Vagina (tissue), 2 donors: ENCODE data around the gene GRK3. TPM values are rescaled to one million over a fixed set of nuclear protein-coding genes. Genes with fewer than 3 reads are reported as not detected.
"Not testable (repeated sequence)": the region's sequence is repeated elsewhere in the genome, so short reads cannot be mapped to it uniquely, and the experiment has no call there.

Source experiments
- DNase-seq, 2 donors: peaks; one replicate each; pipeline ENCODE4 v3.0.0-alpha.2; 2017; ENCODE audit errors: extremely low spot score in 2 of 2
- H3K27ac ChIP-seq: fragments of 200-600 bp; sonication (generic); one replicate; pipeline ENCODE4 v1.5.1; 2019
- H3K27me3 ChIP-seq: fragments of 200-600 bp; sonication (generic); one replicate; pipeline ENCODE4 v1.5.1; 2019
- H3K36me3 ChIP-seq, 2 donors: fragments of 200-600 bp; sonication (generic); one replicate each; pipeline ENCODE4 v1.5.1; 2017 to 2019
- H3K4me1 ChIP-seq: fragments of 200-600 bp; sonication (generic); one replicate; pipeline ENCODE4 v1.5.1; 2019
- H3K4me3 ChIP-seq, 2 donors: fragments of 200-600 bp; sonication (generic); 1 replicate in 1 of 2; 2 replicates in 1 of 2; pipeline ENCODE4 v1.5.1; 2016 to 2019
- H3K9me3 ChIP-seq: fragments of 200-600 bp; sonication (generic); one replicate; pipeline ENCODE4 v1.5.1; 2019
- POLR2A ChIP-seq, 2 donors: fragments of 450-650 bp; IDR thresholded peaks; one replicate each; pipeline ENCODE4 v1.6.1; 2017; ENCODE audit warnings: antibody characterized with exemption in 2 of 2, mild to moderate bottlenecking in 2 of 2, moderate library complexity in 2 of 2
- POLR2AphosphoS5 ChIP-seq, 2 donors: sonication (generic); formaldehyde crosslinking; IDR thresholded peaks; one replicate each; pipeline ENCODE4 v1.9.0; 2017; ENCODE audit warnings: antibody characterized with exemption in 2 of 2, mild to moderate bottlenecking in 2 of 2, low read depth in 1 of 2; ENCODE audit not compliant: insufficient read depth in 1 of 2
- intact Hi-C: fragments of 100-400 bp; cut with DNase I; formaldehyde crosslinking; loops from one replicate; pipeline ENCODE4 v1.15.1; 2023
- total RNA-seq: library from RNA; depleted of rRNA; stranded (reverse); fragments of >200 nt; gene quantifications from one replicate; pipeline ENCODE4 v1.2.3, GENCODE V29; 2016
- TF ChIP-seq, protein P1 (sequence below), 3 experiments: fragments of 450-650 bp in 2 of 3; fragments of 200-600 bp in 1 of 3; sonication (generic) in 1 of 3; IDR thresholded peaks; one replicate each; pipeline ENCODE4 v1.5.1; 2017 to 2019; ENCODE audit warnings: antibody characterized with exemption in 3 of 3, mild to moderate bottlenecking in 2 of 3, moderate library complexity in 2 of 3

GRK3 gene
- total RNA-seq, 1 donor from 2014 or later = 5.6 TPM

DNA sequence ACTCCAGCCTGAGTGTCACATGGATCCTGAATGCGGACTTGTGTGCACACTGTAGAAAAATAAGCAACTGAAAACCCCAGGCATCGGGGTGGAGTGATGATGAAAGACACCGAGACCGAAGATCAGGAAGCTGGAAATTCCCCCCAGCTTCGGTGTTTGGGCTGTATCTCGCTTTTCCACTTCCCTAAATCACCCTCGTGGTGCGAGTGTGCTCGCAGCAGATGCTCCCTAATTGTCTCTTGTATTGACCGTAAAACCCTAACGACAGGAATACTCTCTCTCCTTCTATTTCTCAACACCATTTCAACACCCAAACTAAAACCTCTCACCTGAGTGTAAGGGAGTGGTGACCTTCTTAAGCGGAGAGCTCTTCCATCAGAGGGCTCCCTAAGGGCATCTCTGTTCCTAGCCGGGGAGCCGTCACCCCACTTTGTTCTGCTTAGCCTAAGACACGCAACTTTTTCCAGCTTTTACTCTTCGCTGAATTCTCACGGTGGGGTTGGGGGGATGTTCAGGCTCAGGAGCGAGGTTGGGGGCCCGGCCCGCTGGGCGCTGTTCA, 635 bp upstream of the GRK3 start:
- Histone ChIP-seq H3K9me3 (no peaks in the 10 kb centered on the region), H3K36me3 (no peaks in the 10 kb centered on the region), H3K27me3 (no peaks in the 10 kb centered on the region), H3K27ac (peak overlapping the region; percentile 73), H3K4me1 (peaks cover 13% of the 10 kb centered on the region), H3K4me3 (peak overlapping the region; percentile 81 to 86)
- DNase-seq = no peak
- TF ChIP-seq, protein P1, sequence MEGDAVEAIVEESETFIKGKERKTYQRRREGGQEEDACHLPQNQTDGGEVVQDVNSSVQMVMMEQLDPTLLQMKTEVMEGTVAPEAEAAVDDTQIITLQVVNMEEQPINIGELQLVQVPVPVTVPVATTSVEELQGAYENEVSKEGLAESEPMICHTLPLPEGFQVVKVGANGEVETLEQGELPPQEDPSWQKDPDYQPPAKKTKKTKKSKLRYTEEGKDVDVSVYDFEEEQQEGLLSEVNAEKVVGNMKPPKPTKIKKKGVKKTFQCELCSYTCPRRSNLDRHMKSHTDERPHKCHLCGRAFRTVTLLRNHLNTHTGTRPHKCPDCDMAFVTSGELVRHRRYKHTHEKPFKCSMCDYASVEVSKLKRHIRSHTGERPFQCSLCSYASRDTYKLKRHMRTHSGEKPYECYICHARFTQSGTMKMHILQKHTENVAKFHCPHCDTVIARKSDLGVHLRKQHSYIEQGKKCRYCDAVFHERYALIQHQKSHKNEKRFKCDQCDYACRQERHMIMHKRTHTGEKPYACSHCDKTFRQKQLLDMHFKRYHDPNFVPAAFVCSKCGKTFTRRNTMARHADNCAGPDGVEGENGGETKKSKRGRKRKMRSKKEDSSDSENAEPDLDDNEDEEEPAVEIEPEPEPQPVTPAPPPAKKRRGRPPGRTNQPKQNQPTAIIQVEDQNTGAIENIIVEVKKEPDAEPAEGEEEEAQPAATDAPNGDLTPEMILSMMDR (IDR thresholded peaks at IDR 0.05) = no peak
- TF ChIP-seq POLR2A (IDR thresholded peaks at IDR 0.05) = no peak
- no peak for TF ChIP-seq POLR2AphosphoS5 (IDR thresholded peaks at IDR 0.05; ENCODE audit: insufficient read depth in 1 of 2, low read depth in 1 of 2)
- intact Hi-C loops = no loop called here

DNA sequence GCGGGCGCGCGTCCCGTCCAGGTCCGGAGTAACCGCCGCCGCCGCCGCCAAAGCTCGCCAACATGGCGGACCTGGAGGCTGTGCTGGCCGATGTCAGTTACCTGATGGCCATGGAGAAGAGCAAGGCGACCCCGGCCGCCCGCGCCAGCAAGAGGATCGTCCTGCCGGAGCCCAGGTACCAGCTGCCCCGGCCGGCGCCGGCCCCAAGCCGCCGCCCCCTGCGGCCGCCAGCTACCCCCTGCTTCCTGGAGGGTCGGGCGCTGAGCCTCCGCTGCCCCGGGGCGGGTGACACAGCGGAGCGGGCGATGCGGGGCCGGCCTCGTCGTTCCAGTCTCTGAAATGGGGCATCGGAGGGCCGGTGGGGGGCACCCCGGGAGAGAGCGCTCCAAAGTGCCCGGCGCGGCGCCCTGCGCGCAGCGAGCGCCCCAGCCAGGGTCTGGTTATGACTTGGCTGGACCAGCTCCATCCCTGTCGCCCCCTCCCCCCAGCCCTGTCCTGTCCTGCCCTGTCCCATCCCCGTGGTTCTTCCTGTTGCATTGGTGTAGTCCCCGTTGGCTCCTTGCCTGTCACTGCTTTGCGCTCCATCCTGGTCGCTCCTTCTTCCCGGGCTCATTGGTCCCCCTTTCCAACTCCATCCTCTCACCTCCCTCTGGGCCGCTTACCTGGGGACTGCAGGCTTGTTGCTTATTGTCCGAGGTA, 653 bp downstream of the GRK3 start:
- Histone ChIP-seq H3K9me3 (no peaks in the 10 kb centered on the region), H3K27ac (no peak overlapping the region), H3K27me3 (no peaks in the 10 kb centered on the region), H3K4me3 (peak overlapping the region; percentile 81 to 86), H3K4me1 (peaks cover 13% of the 10 kb centered on the region), H3K36me3 (no peaks in the 10 kb centered on the region)
- TF ChIP-seq, protein P1 (IDR thresholded peaks at IDR 0.05) = no peak
- TF ChIP-seq POLR2AphosphoS5 (IDR thresholded peaks at IDR 0.05; ENCODE audit: insufficient read depth in 1 of 2, low read depth in 1 of 2) = no peak
- DNase-seq = no peak
- intact Hi-C loops = no loop called here

DNA sequence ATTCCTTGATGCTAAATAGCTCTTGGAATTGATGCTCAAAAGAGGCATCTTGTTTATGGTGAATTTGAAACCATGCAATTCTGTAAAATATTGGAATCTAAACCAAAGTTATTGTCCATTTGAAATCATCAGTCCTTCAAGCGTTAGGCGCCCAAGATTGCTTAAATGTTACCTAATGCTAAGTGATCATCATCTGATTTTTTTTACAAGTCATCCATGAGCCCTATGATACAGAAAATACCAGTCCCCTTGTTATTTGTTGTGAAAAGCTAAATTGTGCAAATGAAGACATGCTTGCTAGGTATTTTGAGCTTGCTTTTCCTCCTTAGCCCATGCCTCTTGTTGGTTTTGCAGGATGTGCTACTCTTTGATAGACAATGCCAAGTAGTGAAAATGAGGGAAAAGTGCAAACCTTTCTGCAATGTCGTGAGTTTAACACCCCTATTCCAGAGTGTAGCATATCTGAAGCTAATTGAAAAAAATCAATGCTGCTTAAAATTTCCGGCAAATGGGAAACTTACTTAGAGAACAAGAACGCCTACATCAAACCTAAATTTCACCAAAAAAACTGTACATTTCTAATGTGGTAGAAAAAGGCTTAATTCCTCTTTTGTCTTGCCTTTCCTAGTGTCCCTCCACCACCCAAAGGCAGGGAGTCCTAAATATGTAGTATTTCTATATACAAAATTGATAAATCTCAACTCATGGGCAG, 1.9 kb downstream of the GRK3 start:
- Histone ChIP-seq H3K27ac (no peak overlapping the region), H3K27me3 (no peaks in the 10 kb centered on the region), H3K4me3 (peak overlapping the region in 1 of 2 donors; percentile 2), H3K9me3 (no peaks in the 10 kb centered on the region), H3K4me1 (peaks cover 13% of the 10 kb centered on the region), H3K36me3 (no peaks in the 10 kb centered on the region)
- intact Hi-C loops = no loop called here
- no peak for TF ChIP-seq POLR2A (IDR thresholded peaks at IDR 0.05)
- TF ChIP-seq, protein P1 (IDR thresholded peaks at IDR 0.05) = no peak
- no peak for TF ChIP-seq POLR2AphosphoS5 (IDR thresholded peaks at IDR 0.05; ENCODE audit: insufficient read depth in 1 of 2, low read depth in 1 of 2)
- no peak for DNase-seq

DNA sequence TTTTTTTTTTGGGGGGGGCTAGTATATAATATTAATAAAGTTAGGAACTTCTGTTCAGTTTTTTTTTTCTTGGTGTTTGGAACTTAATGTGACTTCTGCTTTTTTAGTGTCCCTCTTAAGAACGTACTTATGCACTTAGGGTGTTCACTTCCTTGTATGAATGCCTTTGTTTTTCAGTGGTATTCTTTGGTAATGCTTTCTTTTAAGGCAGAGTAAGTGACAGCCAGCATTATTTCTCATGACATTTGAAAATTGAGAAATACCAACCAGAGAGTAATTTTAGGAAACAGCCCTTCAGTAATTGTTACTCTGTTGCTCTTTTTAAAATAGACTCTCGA, 2.4 kb downstream of the GRK3 start:
- no peak overlapping the region for H3K27ac ChIP-seq
- intact Hi-C loops = no loop called here
- peak overlapping the region in 1 of 2 donors; percentile 2 for H3K4me3 ChIP-seq
- no peaks in the 10 kb centered on the region for H3K36me3 ChIP-seq
- no peaks in the 10 kb centered on the region for H3K27me3 ChIP-seq
- DNase-seq = no peak
- peaks cover 13% of the 10 kb centered on the region for H3K4me1 ChIP-seq
- TF ChIP-seq POLR2A (IDR thresholded peaks at IDR 0.05) = no peak
- TF ChIP-seq, protein P1 (IDR thresholded peaks at IDR 0.05) = no peak
- TF ChIP-seq POLR2AphosphoS5 (IDR thresholded peaks at IDR 0.05; ENCODE audit: insufficient read depth in 1 of 2, low read depth in 1 of 2) = no peak
- no peaks in the 10 kb centered on the region for H3K9me3 ChIP-seq

DNA sequence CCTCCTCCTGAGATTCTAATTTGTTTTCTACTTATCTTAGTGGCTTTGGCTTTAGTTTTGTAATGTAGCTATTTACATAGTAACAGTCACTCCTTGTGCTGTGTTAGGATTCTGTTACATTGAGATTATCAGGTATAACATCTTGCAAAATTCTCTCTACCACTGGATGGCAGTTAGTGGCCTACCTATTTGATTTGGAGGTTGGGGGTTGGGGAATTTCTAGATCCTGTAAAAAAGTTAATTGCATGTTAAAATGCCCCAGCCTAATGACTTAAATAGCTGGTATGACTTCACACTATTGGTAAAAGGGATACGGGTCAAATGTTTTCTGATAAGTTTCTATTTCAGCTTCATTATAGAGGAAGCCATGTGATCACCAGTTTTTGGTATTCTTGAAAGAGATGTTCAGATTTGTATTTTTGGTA, 2.8 kb downstream of the GRK3 start:
- Histone ChIP-seq H3K36me3 (no peaks in the 10 kb centered on the region), H3K27me3 (no peaks in the 10 kb centered on the region), H3K4me1 (peaks cover 13% of the 10 kb centered on the region), H3K27ac (no peak overlapping the region), H3K4me3 (no peak overlapping the region), H3K9me3 (no peaks in the 10 kb centered on the region)
- no peak for TF ChIP-seq POLR2AphosphoS5 (IDR thresholded peaks at IDR 0.05; ENCODE audit: insufficient read depth in 1 of 2, low read depth in 1 of 2)
- TF ChIP-seq POLR2A (IDR thresholded peaks at IDR 0.05) = no peak
- TF ChIP-seq, protein P1 (IDR thresholded peaks at IDR 0.05) = no peak
- DNase-seq = no peak
- intact Hi-C loops = no loop called here

DNA sequence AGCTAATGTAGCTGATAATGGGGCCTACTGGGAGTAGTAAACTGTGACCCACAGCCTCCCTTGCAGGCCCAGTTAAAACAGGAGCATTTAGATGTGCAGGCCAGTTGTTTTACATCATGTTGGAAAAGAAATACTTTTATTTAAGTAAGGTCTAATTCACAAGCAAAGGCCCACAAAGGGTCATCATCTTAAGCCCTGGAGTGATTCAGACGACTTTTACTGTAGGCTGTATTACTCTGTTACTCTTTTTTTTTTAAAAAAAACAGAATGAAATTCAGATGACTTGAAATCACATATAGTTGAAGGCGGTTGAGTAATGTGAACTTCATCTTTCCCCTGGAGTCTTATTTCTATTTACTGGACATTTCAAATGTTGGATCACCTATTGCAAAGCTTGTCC, 3.6 kb downstream of the GRK3 start:
- DNase-seq, H3K27me3 ChIP-seq, intact Hi-C loops, H3K9me3 ChIP-seq, H3K36me3 ChIP-seq, H3K4me3 ChIP-seq, H3K27ac ChIP-seq: not testable (repeated sequence)
- H3K4me1 ChIP-seq = peaks cover 13% of the 10 kb centered on the region
